Common myeloid progenitor, CD34-positive (primary cell): Measurements from ENCODE around the gene TRIM7.
"Not testable (repeated sequence)": the region's sequence is repeated elsewhere in the genome, so short reads cannot be mapped to it uniquely, and the experiment has no call there.

Source experiments
- CTCF ChIA-PET: fragments of 350-600 bp; sonication (Branson Sonifier 250); formaldehyde crosslinking; loops from one replicate; lab custom pipeline; 2021; ENCODE audit warnings: antibody characterized with exemption; lab: Charles Lee
- POLR2A ChIA-PET: fragments of 350-600 bp; sonication (Branson Sonifier 250); formaldehyde crosslinking; loops from one replicate; lab custom pipeline; 2021; ENCODE audit warnings: antibody characterized with exemption; lab: Charles Lee
- DNase-seq, 3 donors: peaks; one replicate each; pipeline versions ENCODE4 v3.0.0 to v3.0.0-alpha.2; 2013
- H3K27ac ChIP-seq, 2 experiments: 1 replicate in 1 of 2; 2 replicates in 1 of 2; pipeline ENCODE4 v1.7.0; 2013; ENCODE audit warnings: inconsistent platforms in 2 of 2, low read length in 2 of 2, mild to moderate bottlenecking in 2 of 2, low read depth in 1 of 2, moderate library complexity in 1 of 2; ENCODE audit not compliant: severe bottlenecking in 2 of 2, insufficient read depth in 1 of 2, poor library complexity in 1 of 2
- H3K27me3 ChIP-seq, 5 experiments: replicated peaks in 2 of 5; 1 replicate in 3 of 5; 2 replicates in 2 of 5; pipeline versions ENCODE4 v1.6.1 to v1.7.0; 2013; ENCODE audit warnings: low read length in 4 of 5, mild to moderate bottlenecking in 2 of 5, moderate library complexity in 2 of 5, inconsistent platforms in 1 of 5; ENCODE audit not compliant: insufficient read depth in 5 of 5, control insufficient read depth in 4 of 5
- H3K36me3 ChIP-seq, 4 experiments: 1 replicate in 2 of 4; 2 replicates in 2 of 4; pipeline versions ENCODE4 v1.6.1 to v1.7.0; 2013; ENCODE audit warnings: low read length in 3 of 4, control low read depth in 1 of 4, mild to moderate bottlenecking in 1 of 4; ENCODE audit not compliant: control insufficient read depth in 4 of 4, insufficient read depth in 4 of 4
- H3K4me1 ChIP-seq, 4 experiments: 1 replicate in 3 of 4; 2 replicates in 1 of 4; pipeline versions ENCODE4 v1.6.1 to v1.7.1; 2013; ENCODE audit warnings: low read length in 3 of 4, mild to moderate bottlenecking in 3 of 4, control low read depth in 1 of 4, inconsistent platforms in 1 of 4, moderate library complexity in 1 of 4; ENCODE audit not compliant: control insufficient read depth in 4 of 4, insufficient read depth in 4 of 4; ENCODE audit errors: control extremely low read depth in 1 of 4
- H3K4me3 ChIP-seq, 7 experiments: 1 replicate in 4 of 7; 2 replicates in 3 of 7; pipeline versions ENCODE4 v1.5.1 to v1.7.0; 2013; ENCODE audit warnings: mild to moderate bottlenecking in 7 of 7, low read length in 6 of 7, moderate library complexity in 6 of 7, inconsistent platforms in 2 of 7, low read depth in 2 of 7, control low read depth in 1 of 7; ENCODE audit not compliant: insufficient read depth in 4 of 7, control insufficient read depth in 1 of 7; ENCODE audit errors: extremely low read depth in 1 of 7
- H3K9me3 ChIP-seq, 5 experiments: 1 replicate in 4 of 5; 2 replicates in 1 of 5; pipeline versions ENCODE4 v1.6.1 to v1.7.1; 2013; ENCODE audit warnings: low read length in 4 of 5, mild to moderate bottlenecking in 2 of 5, inconsistent platforms in 1 of 5, low read depth in 1 of 5, moderate library complexity in 1 of 5; ENCODE audit not compliant: control insufficient read depth in 4 of 5, insufficient read depth in 2 of 5; ENCODE audit errors: control extremely low read depth in 1 of 5
- WGBS: methylation state at CpG from one replicate; pipeline ENCODE4 v1.1.5; 2013; ENCODE audit not compliant: insufficient coverage; 5-methylcytosine and 5-hydroxymethylcytosine counted together

Gene TRIM7

DNA sequence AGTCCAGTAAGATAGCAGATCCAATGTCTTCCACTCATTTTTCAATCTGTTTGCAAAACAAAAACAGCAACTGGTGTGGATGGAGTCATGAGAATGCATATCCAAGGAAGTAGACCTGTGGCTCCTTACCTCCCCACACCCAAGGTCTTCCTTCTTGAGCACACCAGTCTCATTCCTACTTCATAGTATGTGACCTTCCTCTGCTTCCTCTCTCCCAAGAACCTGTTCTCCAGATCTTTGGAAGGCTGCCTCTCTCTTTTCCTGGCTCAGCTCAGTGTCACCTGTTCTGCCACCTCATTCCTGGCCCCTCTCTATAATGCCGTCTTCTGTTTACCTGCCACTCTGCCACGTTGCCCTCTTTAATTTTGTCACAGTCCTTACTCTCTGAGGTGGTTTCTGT, 7.9 kb upstream of the TRIM7 start:
- WGBS: no CpG with 5 or more reads among the region's 2 CpGs
- POLR2A ChIA-PET: no interaction called here
- CTCF ChIA-PET: interaction anchor here (1.0 to 1.4 kb wide), 3 partner anchors 25 to 48 kb away, joined by 3 to 5 read pairs (median 4); partner anchors contain the start of gene TRIM52
- peaks cover 0 to 3% (median 0%) of the 10 kb centered on the region in 5 experiments for H3K27me3 ChIP-seq
- H3K9me3 ChIP-seq: no peaks in the 10 kb centered on the region
- DNase-seq: no peak
- H3K4me3 ChIP-seq: no peak overlapping the region
- no peaks in the 10 kb centered on the region for H3K36me3 ChIP-seq
- H3K4me1 ChIP-seq: peaks cover 3 to 20% (median 17%) of the 10 kb centered on the region in 4 experiments
- no peak overlapping the region for H3K27ac ChIP-seq

DNA sequence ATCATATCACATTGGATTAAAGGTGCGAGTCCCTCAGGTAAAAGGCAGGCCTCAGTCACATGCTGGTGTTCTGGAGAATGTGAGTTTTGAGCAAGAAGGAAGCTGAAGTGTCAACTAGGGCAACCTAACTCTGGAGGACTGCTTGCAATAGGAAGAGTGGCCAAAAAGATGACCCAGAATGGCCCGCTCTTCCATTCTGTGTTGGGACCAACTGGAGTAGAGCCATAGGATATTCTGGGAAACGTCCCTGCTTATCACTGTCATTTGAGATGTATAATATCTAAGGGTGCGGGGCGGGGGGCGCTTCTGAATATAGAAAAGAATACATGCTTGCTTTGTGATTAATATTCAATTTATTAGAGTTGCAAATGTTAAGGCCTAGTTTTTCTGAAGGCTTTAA, 7.1 kb upstream of the TRIM7 start:
- no peaks in the 10 kb centered on the region for H3K36me3 ChIP-seq
- H3K4me3 ChIP-seq: no peak overlapping the region
- WGBS: 98% methylated on average over 5 of the region's 6 CpGs
- peaks cover 3 to 11% (median 11%) of the 10 kb centered on the region in 4 experiments for H3K4me1 ChIP-seq
- H3K27me3 ChIP-seq: peaks cover 0 to 3% (median 0%) of the 10 kb centered on the region in 5 experiments
- no peaks in the 10 kb centered on the region for H3K9me3 ChIP-seq
- ChIA-PET POLR2A (interaction anchor here (0.6 kb wide), 1 partner anchor 23 kb away, joined by 4 read pairs; no protein-coding TSS in a partner anchor), CTCF (interaction anchor here (1.0 to 1.4 kb wide), 4 partner anchors 24 to 49 kb away, joined by 3 to 5 read pairs (median 4); partner anchors contain the start of gene TRIM52)
- DNase-seq: no peak
- H3K27ac ChIP-seq: no peak overlapping the region

DNA sequence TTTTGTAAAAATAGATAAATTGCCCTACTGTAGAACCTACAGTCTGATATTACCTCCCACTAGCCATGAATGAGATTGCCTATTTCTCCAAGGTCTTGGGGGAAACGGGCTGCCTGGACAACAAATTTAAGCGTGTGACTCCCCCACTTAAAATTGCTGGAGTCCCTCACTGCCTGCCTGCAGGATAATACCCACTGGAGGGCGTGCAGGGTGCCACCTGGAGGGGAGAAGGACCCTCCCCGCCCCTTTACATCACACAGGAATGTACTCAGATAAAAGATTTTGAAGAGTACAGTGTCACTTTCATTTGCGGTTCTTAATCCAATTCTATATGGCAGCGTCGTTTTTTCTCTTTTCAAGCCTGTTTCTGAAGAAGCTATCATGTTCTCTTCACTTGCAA, 6.2 kb upstream of the TRIM7 start:
- POLR2A ChIA-PET: interaction anchor here (0.6 kb wide), 1 partner anchor 22 kb away, joined by 4 read pairs; no protein-coding TSS in a partner anchor

DNA sequence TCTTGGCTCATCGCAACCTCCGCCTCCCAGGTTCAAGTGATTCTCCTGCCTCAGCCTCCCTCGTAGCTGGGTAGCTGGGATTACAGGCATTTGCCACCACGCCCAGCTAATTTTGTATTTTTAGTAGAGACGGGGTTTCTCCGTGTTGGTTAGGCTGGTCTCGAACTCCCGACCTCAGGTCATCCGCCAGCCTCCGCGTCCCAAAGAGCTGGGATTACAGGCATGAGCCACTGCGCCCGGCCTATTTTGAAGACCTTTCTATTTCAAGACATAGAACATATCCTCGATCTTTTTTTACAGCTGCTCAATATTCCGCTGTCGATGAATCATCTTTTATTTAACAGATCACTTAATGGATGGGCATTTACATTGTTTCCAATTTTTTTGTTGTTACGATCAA, 5.7 kb upstream of the TRIM7 start:
- H3K4me3 ChIP-seq, H3K9me3 ChIP-seq, H3K27ac ChIP-seq, H3K27me3 ChIP-seq, POLR2A ChIA-PET, DNase-seq, H3K36me3 ChIP-seq: not testable (repeated sequence)
- WGBS: 86% methylated on average over 14 of the region's 17 CpGs
- CTCF ChIA-PET: interaction anchor here (1.2 to 1.4 kb wide), 2 partner anchors 18 to 28 kb away, joined by 3 to 4 read pairs; no protein-coding TSS in a partner anchor
- H3K4me1 ChIP-seq: peaks cover 1 to 15% (median 9%) of the 10 kb centered on the region in 4 experiments

More for the DNA sequence above, 6.2 kb upstream of the TRIM7 start:
- WGBS: 59% methylated on average over 6 of the region's 7 CpGs
- no peaks in the 10 kb centered on the region for H3K36me3 ChIP-seq
- H3K4me1 ChIP-seq: peaks cover under 1 to 14% (median 7%) of the 10 kb centered on the region in 4 experiments
- CTCF ChIA-PET: interaction anchor here (1.2 to 1.4 kb wide), 2 partner anchors 19 to 29 kb away, joined by 3 to 4 read pairs; no protein-coding TSS in a partner anchor
- no peak overlapping the region for H3K27ac ChIP-seq
- H3K9me3 ChIP-seq: no peaks in the 10 kb centered on the region
- peak in 1 of 3 donors; percentile 45 for DNase-seq
- H3K4me3 ChIP-seq: no peak overlapping the region
- H3K27me3 ChIP-seq: peaks cover 0 to 2% (median 0%) of the 10 kb centered on the region in 5 experiments

DNA sequence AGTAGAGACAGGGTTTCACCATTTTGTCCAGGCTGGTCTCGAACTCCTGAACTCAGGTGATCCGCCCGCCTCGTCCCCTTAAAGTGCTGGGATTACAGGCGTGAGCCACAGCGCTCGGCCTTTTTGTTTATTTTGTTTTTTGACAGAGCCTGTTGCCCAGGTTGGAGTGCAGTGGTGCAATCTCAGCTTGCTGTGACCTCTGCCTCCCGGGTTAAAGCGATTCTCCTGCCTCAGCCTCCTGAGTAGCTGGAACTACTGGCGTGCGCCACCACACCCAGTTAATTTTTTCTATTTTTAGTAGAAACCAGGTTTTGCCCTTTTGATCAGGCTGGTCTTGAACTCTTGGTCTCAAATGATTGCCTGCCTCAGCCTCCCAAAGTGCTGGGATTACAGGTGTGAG, 5.2 kb upstream of the TRIM7 start:
- H3K36me3 ChIP-seq, H3K27ac ChIP-seq, H3K27me3 ChIP-seq, DNase-seq, H3K4me3 ChIP-seq, POLR2A ChIA-PET, H3K9me3 ChIP-seq: not testable (repeated sequence)
- 93% methylated on average over 11 of the region's 11 CpGs for WGBS
- peaks cover 1 to 20% (median 15%) of the 10 kb centered on the region in 4 experiments for H3K4me1 ChIP-seq
- CTCF ChIA-PET: interaction anchor here (1.2 kb wide), 1 partner anchor 17 kb away, joined by 3 read pairs; no protein-coding TSS in a partner anchor

DNA sequence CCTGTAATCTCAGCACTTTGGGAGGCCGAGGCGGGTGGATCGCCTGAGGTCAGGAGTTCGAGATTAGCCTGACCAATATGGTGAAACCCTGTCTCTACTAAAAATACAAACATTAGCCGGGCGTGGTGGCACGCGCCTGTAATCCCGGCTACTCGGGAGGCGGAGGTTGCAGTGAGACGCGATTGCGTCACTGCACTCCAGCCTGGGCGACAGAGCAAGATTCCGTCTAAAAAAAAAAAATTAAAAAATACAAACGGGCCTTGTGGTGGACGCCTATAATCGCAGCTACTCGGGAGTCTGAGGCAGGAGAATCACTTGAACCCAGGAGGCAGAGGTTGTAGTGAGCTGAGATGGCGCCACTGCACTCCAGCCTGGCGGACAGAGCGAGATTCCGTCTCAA, 4.0 kb upstream of the TRIM7 start:
- H3K36me3 ChIP-seq, H3K27ac ChIP-seq, H3K4me3 ChIP-seq, H3K9me3 ChIP-seq, DNase-seq, POLR2A ChIA-PET: not testable (repeated sequence)
- Histone ChIP-seq H3K4me1 (peaks cover 1 to 32% (median 26%) of the 10 kb centered on the region in 4 experiments), H3K27me3 (peaks cover 0 to 21% (median 8%) of the 10 kb centered on the region in 5 experiments)
- WGBS: 88% methylated on average over 20 of the region's 24 CpGs
- CTCF ChIA-PET: interaction anchor here (0.6 to 7.2 kb wide), 5 partner anchors 11 to 24 kb away, joined by 3 to 105 read pairs (median 3); no protein-coding TSS in a partner anchor

DNA sequence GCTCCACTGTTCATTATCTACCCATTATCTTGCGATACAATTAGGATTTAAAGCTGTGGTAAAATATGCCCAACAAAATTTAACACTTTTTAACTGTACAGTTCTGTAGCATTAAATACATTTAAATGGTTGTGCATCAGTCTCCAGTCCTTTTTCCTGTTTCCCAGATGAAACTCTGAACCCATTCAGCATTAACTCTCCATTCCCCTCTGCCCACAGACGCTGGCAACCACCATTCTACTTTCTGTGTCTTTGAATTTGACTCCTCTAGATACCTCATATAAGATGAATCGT, 2.9 kb upstream of the TRIM7 start:
- ChIA-PET POLR2A (interaction anchor here (1.4 to 3.0 kb wide), 3 partner anchors 9 to 19 kb away, joined by 5 to 16 read pairs (median 8); partner anchors contain the start of gene TRIM41), CTCF (interaction anchor here (0.8 to 7.2 kb wide), 7 partner anchors 9 to 44 kb away, joined by 3 to 105 read pairs (median 7); partner anchors contain the start of gene TRIM41)
- peaks cover 1 to 41% (median 34%) of the 10 kb centered on the region in 4 experiments for H3K4me1 ChIP-seq
- H3K27me3 ChIP-seq: peaks cover 0 to 32% (median 10%) of the 10 kb centered on the region in 5 experiments
- H3K36me3 ChIP-seq: no peaks in the 10 kb centered on the region
- no peaks in the 10 kb centered on the region for H3K9me3 ChIP-seq
- H3K4me3 ChIP-seq: peak overlapping the region in 3 of 7 experiments; percentile 65 to 83 (median 74)
- 70% methylated on average over 2 of the region's 3 CpGs for WGBS
- H3K27ac ChIP-seq: no peak overlapping the region
- DNase-seq: no peak
